Lower leg skin (tissue), 4 donors: ENCODE results near the gene TPRG1L. TPM values are rescaled to one million over a fixed set of nuclear protein-coding genes. Genes with fewer than 3 reads are reported as not detected.
"Not testable (repeated sequence)": the region's sequence is repeated elsewhere in the genome, so short reads cannot be mapped to it uniquely, and the experiment has no call there.

ENCODE experiments used
- DNase-seq, 2 donors: peaks; one replicate each; pipeline ENCODE4 v3.0.0-alpha.2; 2019; ENCODE audit warnings: low spot score in 2 of 2
- H3K4me3 ChIP-seq: fragments of 200-600 bp; sonication (generic); 2 replicates; pipeline ENCODE4 v1.5.1; 2017; ENCODE audit warnings: mild to moderate bottlenecking, low read depth; ENCODE audit not compliant: poor library complexity, severe bottlenecking
- CTCF ChIP-seq, 3 donors: fragments of 450-650 bp; IDR thresholded peaks; one replicate each; pipeline ENCODE4 v1.5.1; 2016; ENCODE audit warnings: antibody characterized with exemption in 3 of 3, mild to moderate bottlenecking in 3 of 3, moderate library complexity in 2 of 3
- POLR2A ChIP-seq, 2 donors: fragments of 450-650 bp; IDR thresholded peaks; one replicate each; pipeline ENCODE4 v1.6.1; 2016 to 2017; ENCODE audit warnings: antibody characterized with exemption in 2 of 2, mild to moderate bottlenecking in 1 of 2, moderate library complexity in 1 of 2
- WGBS, 2 donors: methylation state at CpG; one replicate each; pipeline ENCODE4 v1.1.5; 2018; 5-methylcytosine and 5-hydroxymethylcytosine counted together
- intact Hi-C: fragments of 100-400 bp; cut with DNase I; formaldehyde crosslinking; loops from one replicate; pipeline ENCODE4 v1.15.0; 2023; ENCODE audit warnings: low total_unique reads
- total RNA-seq, 4 donors: library from RNA; depleted of rRNA; stranded (reverse); fragments of >200 nt; gene quantifications; one replicate each; pipeline ENCODE4 v1.1.0, GENCODE V29; 2016

TPRG1L gene
- total RNA-seq, result 10 to 100 TPM; 44.1 to 54.3 (median 52.2) TPM

DNA sequence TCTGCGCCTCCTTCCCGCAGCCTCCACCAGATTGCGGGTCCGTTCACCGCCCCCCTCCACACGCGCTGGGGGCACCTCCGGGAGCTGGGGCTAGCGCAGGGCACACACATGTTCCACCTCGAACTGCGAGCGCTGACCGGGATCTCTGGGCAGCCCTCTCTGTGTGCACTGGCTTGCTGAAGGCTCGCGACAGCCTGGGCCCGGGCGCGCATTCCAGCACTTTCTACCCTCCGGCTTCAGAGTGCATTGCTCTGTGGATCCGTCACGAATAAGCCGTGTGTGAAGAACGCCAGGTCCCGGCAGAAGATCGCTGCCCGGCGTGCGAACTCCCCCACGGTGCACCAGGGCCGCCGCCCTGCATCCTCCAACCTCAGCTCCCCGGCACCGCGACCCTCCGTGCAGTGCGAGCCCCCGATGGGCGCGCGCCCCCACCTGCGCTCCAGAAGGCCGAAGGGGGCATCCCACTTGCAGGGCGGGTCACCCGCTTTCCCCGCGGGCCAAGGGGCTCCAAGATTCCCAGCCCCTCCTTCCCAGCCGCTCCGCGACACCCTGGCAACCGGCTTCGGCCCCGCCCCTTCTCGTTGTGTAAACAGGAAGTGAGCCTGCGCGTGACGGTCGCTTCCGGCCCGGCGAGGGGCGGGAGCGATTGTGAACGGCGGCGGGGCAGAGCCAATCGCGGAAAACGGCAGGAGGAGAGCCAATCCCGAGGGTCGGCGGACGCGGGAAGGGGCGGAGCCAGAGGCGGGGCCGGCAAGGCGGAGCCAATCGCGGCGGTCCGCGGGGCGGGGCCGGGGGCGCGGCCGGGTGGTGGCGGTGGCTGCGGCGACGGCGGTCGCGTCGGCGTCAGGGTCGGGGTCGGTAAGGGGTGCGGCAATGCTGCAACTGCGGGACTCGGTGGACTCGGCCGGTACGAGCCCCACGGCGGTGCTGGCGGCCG lies at the start of gene TPRG1L:
Gene TPRG1L (plus strand): TSS at position 816 of the 937 bp plus-strand sequence. CDS start 58 bp downstream, at position 874.
- peak; percentile 97 to 100 for DNase-seq
- H3K4me3 ChIP-seq, result peak within 1 kb of the TSS; percentile 91
- TF ChIP-seq CTCF (IDR thresholded peaks at IDR 0.05) (no peak), POLR2A (IDR thresholded peaks at IDR 0.05) (no peak)
- WGBS, 2 donors, result 0% methylated on average over 63 to 65 of the region's 108 CpGs
- intact Hi-C loops, result loop anchor here (5.0 kb wide), 1 partner anchor 173 kb away; the partner anchor contains the start of gene LRRC47

DNA sequence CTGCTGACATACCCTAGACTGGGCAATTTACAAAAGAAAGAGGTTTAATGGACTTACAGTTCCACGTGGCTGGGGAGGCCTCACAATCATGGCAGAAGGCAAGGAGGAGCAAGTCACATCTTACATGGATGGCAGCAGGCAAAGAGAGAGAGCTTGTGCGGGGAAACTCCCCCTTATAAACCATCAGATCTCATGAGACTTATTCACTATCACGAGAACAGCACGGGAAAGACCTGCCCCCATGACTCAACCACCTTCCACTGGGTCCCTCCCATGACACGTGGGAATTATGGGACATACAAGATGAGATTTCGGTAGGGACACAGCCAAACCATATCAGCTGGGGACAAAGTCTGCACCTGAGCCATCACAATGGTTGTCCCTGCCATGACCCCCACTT lies 49.3 kb upstream of the TPRG1L start:
- H3K4me3 ChIP-seq, DNase-seq, intact Hi-C loops: not testable (repeated sequence)
- WGBS, 2 donors, result 79 to 83% methylated on average over 6 of the region's 6 CpGs

DNA sequence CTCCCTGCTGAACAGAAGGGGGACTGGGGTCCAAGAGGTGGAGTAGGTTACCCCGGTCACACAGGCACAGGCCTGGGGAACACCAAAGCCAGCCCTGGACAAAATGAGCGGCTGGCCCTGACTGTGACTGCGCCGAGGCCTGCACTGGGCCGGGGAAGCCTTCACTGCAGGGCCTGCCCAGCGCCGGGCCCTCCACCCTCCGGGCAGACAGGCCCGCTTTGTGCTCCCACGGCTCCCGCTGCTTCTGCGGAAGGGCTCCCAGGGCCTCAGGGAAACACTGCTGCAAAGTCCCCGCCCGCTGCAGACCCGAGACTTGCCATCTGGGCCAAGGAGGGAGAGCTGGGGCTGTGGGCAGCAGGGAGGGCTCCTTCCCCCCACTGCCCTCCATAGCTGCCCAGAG lies 48.8 kb upstream of the TPRG1L start:
- intact Hi-C loops, result no loop called here
- no peak overlapping the region for H3K4me3 ChIP-seq
- no peak for TF ChIP-seq POLR2A (IDR thresholded peaks at IDR 0.05)
- 70 to 92% methylated on average over 13 to 15 of the region's 15 CpGs for WGBS, 2 donors
- DNase-seq, result no peak

- no peak overlapping the region for H3K4me3 ChIP-seq
- intact Hi-C loops, result no loop called here
- TF ChIP-seq CTCF (IDR thresholded peaks at IDR 0.05), result no peak
- TF ChIP-seq POLR2A (IDR thresholded peaks at IDR 0.05), result no peak
- 77 to 82% methylated on average over 7 of the region's 7 CpGs for WGBS, 2 donors
- no peak for DNase-seq
Measured at GRCh38 chr1:3577300-3577699, 47.5 kb upstream of the TPRG1L start.

DNA sequence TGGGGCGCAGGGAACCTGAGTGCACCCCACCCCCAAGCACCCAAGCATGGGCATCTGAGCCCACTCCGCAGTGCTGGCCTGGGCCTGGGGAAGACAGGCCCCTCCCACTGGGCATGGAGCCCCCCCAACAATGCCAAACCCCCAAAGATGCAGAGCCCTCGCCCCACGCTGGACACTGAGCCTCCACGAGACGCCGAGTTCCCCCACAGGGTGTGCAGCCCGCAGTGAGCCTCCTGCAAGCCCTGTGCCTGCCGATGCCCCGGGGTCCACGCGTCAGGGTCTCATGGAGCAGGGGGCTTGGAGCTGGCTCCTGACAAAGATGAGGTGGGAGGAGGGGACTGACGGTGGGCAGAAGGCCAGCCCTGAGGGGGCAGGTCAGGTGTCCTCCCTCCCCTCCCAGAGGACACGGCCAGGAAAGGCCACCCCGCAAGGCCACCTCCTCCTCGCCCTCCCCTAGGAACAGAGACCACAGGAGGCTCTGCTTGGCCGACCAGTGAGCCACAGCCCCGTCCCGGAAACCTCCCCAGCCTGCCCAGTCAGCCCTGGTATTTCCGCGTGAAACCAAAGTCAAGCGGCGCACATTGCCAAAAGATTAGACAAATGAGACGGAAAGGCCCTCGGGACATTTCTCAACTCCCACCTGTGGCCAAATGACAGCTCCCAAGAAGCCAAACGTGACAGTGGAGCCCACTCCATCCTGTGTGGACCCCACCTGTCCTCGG lies 46.9 kb upstream of the TPRG1L start:
- no peak for DNase-seq
- H3K4me3 ChIP-seq, result no peak overlapping the region
- intact Hi-C loops, result no loop called here
- TF ChIP-seq POLR2A (IDR thresholded peaks at IDR 0.05), result no peak
- no peak for TF ChIP-seq CTCF (IDR thresholded peaks at IDR 0.05)
- WGBS, 2 donors, result 77 to 86% methylated on average over 22 to 25 of the region's 27 CpGs

DNA sequence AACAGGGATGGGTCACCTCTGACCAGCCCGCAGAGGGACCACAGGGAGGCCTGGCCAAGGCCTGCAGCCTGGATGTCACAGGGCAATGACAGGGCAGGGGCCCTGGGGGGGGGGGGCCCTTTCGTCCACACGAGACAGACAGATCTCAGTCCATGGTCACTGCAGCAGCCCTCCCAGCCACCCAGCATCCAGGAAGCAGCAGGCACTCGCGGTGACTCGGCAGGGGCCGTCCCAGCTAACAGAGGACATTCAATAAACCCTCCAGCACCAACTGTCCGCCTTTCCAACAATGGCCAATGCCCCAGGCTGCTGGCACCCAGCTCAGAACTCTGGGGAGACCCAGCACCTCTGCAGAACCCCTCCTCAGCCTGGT lies 46.4 kb upstream of the TPRG1L start:
- DNase-seq, result no peak

More for the DNA sequence above, 46.4 kb upstream of the TPRG1L start:
- TF ChIP-seq CTCF (IDR thresholded peaks at IDR 0.05) (no peak), POLR2A (IDR thresholded peaks at IDR 0.05) (no peak)
- WGBS, 2 donors, result 85 to 90% methylated on average over 4 to 8 of the region's 8 CpGs
- H3K4me3 ChIP-seq, result no peak overlapping the region
- intact Hi-C loops, result no loop called here
